ENCODE data around the gene IGF1R. TPM values are rescaled to one million over a fixed set of nuclear protein-coding genes. Genes with fewer than 3 reads are reported as not detected.
A peak's percentile ranks its signal among the peaks of the same experiment; 100 is the strongest.

The IGF1R gene
- total and polyA plus RNA-seq, 2 of the 13 experiments (the other 11 are each of a cell fraction or from before 2014, with no cell fraction given): 15.9 to 18.4 TPM

GRCh38 chr15:98650417-98651035 lies 2.2 kb downstream of the IGF1R start (continued):
- 0 out of 2 replicates have a peak, but pooled peaks have one; percentile 26 for TF ChIP-seq NFE2L1 (CRISPR knock-in tag; IDR thresholded peaks at IDR 0.05; ENCODE audit: borderline replicate concordance)
- TF ChIP-seq ZNF724P (CRISPR knock-in tag; IDR thresholded peaks at IDR 0.05; ENCODE audit: borderline replicate concordance): no peak
- no peak for TF ChIP-seq PRMT3 (CRISPR knock-in tag; IDR thresholded peaks at IDR 0.05; ENCODE audit: borderline replicate concordance, low read depth)
- TF ChIP-seq, protein P1, sequence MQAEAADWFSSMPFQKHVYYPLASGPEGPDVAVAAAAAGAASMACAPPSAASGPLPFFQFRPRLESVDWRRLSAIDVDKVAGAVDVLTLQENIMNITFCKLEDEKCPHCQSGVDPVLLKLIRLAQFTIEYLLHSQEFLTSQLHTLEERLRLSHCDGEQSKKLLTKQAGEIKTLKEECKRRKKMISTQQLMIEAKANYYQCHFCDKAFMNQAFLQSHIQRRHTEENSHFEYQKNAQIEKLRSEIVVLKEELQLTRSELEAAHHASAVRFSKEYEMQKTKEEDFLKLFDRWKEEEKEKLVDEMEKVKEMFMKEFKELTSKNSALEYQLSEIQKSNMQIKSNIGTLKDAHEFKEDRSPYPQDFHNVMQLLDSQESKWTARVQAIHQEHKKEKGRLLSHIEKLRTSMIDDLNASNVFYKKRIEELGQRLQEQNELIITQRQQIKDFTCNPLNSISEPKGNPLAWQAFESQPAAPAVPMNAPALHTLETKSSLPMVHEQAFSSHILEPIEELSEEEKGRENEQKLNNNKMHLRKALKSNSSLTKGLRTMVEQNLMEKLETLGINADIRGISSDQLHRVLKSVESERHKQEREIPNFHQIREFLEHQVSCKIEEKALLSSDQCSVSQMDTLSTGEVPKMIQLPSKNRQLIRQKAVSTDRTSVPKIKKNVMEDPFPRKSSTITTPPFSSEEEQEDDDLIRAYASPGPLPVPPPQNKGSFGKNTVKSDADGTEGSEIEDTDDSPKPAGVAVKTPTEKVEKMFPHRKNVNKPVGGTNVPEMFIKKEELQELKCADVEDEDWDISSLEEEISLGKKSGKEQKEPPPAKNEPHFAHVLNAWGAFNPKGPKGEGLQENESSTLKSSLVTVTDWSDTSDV (CRISPR knock-in tag; IDR thresholded peaks at IDR 0.05): no peak; the same call in 1 of the 2 replicates
- TF ChIP-seq ZNF446 (CRISPR knock-in tag; IDR thresholded peaks at IDR 0.05): peak; percentile 68; the same call in 1 of the 2 replicates
- no peak for TF ChIP-seq TARDBP (CRISPR knock-in tag; IDR thresholded peaks at IDR 0.05)
- no peak for TF ChIP-seq HMG20B (CRISPR knock-in tag; conservative IDR thresholded peaks at IDR 0.05)
- no peak for TF ChIP-seq ZBTB1 (CRISPR knock-in tag; IDR thresholded peaks at IDR 0.05; ENCODE audit: borderline replicate concordance)
- 0 out of 4 replicates have a peak, but pooled peaks of 1 of the 2 experiments have one; percentile 13 for TF ChIP-seq ATF4 (CRISPR knock-in tag; IDR thresholded peaks at IDR 0.05)
- TF ChIP-seq FOXO1 (CRISPR knock-in tag; IDR thresholded peaks at IDR 0.05): peak; percentile 37; the same call in 1 of the 2 replicates
- TF ChIP-seq, protein P2, sequence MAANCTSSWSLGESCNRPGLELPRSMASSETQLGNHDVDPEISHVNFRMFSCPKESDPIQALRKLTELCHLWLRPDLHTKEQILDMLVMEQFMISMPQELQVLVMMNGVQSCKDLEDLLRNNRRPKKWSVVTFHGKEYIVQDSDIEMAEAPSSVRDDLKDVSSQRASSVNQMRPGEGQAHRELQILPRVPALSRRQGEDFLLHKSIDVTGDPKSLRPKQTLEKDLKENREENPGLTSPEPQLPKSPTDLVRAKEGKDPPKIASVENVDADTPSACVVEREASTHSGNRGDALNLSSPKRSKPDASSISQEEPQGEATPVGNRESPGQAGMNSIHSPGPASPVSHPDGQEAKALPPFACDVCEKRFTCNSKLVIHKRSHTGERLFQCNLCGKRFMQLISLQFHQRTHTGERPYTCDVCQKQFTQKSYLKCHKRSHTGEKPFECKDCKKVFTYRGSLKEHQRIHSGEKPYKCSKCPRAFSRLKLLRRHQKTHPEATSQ (CRISPR knock-in tag; IDR thresholded peaks at IDR 0.05; ENCODE audit: borderline replicate concordance): no peak
- TF ChIP-seq MED13 (CRISPR knock-in tag; IDR thresholded peaks at IDR 0.05): no peak
- TF ChIP-seq PCBP1 (IDR thresholded peaks at IDR 0.05; ENCODE audit: borderline replicate concordance, low read depth, low read length): no peak
- TF ChIP-seq, protein P3, sequence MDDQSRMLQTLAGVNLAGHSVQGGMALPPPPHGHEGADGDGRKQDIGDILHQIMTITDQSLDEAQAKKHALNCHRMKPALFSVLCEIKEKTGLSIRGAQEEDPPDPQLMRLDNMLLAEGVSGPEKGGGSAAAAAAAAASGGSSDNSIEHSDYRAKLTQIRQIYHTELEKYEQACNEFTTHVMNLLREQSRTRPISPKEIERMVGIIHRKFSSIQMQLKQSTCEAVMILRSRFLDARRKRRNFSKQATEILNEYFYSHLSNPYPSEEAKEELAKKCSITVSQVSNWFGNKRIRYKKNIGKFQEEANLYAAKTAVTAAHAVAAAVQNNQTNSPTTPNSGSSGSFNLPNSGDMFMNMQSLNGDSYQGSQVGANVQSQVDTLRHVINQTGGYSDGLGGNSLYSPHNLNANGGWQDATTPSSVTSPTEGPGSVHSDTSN (CRISPR knock-in tag; IDR thresholded peaks at IDR 0.05; ENCODE audit: borderline replicate concordance): no peak
- TF ChIP-seq CREB1 (IDR thresholded peaks at IDR 0.05): no peak
- TF ChIP-seq CREB1 (CRISPR knock-in tag; IDR thresholded peaks at IDR 0.05): no peak
- TF ChIP-seq, protein P4, sequence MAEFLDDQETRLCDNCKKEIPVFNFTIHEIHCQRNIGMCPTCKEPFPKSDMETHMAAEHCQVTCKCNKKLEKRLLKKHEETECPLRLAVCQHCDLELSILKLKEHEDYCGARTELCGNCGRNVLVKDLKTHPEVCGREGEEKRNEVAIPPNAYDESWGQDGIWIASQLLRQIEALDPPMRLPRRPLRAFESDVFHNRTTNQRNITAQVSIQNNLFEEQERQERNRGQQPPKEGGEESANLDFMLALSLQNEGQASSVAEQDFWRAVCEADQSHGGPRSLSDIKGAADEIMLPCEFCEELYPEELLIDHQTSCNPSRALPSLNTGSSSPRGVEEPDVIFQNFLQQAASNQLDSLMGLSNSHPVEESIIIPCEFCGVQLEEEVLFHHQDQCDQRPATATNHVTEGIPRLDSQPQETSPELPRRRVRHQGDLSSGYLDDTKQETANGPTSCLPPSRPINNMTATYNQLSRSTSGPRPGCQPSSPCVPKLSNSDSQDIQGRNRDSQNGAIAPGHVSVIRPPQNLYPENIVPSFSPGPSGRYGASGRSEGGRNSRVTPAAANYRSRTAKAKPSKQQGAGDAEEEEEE (CRISPR knock-in tag; IDR thresholded peaks at IDR 0.05; ENCODE audit: borderline replicate concordance): no peak
- TF ChIP-seq TSC22D2 (CRISPR knock-in tag; IDR thresholded peaks at IDR 0.05; ENCODE audit: borderline replicate concordance): no peak
- TF ChIP-seq PREB (CRISPR knock-in tag; IDR thresholded peaks at IDR 0.05): no peak
- no peak; the same call in 1 of the 2 replicates for TF ChIP-seq ZBTB42 (CRISPR knock-in tag; IDR thresholded peaks at IDR 0.05)
